HG03045 (cell line): ENCODE measurements around the gene LIF.
"Not testable (repeated sequence)": the region's sequence is repeated elsewhere in the genome, so short reads cannot be mapped to it uniquely, and the experiment has no call there.

Source experiments
- ATAC-seq: cut with Tn5 transposase; IDR thresholded peaks from one replicate; pipeline ENCODE4 v1.9.1; 2021; ENCODE audit warnings: mild to moderate bottlenecking, moderate library complexity; ENCODE audit not compliant: unreplicated experiment

The LIF gene

GRCh38 chr22:30228509-30229359 is 17.8 kb downstream of the LIF start:
- ATAC-seq: no peak

GRCh38 chr22:30227438-30228228 is 18.9 kb downstream of the LIF start:
- ATAC-seq: no peak

GRCh38 chr22:30226192-30226832 is 20.2 kb downstream of the LIF start:
- ATAC-seq: no peak

GRCh38 chr22:30225220-30225927 is 21.2 kb downstream of the LIF start:
- no peak for ATAC-seq

DNA sequence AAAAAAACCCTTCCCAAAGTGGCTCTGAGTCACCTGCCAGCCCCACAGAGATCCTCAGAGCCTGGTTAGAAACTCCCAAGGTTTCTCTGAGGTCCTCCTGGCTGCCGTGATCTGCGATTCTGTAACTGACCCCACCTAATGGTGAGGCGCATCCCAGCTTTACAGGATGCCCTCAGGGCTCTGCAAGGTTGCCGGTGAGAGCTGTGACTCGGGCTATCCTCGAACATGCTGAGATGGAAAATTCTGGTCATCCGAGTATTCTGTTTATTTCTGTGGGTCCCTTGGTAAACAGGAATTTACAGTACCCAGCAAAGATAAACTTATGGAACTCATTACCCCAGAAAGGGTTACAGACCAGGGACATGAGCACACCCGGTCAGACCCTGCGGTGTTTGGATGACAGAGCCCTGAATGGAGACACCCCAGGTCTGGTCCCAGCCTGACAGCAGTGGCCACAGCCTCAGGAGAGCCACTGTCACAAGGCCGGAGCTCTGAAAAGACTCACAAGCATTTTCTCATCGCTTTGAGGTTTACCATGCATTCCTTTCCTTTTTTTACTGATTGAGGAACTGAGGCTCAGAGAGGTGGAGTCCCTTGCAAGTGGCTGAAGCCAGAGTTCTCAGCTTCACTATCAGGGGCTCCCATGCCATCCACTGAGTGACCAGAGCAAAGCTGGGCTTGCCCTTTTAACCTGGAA is 22.2 kb downstream of the LIF start:
- ATAC-seq: no peak

DNA sequence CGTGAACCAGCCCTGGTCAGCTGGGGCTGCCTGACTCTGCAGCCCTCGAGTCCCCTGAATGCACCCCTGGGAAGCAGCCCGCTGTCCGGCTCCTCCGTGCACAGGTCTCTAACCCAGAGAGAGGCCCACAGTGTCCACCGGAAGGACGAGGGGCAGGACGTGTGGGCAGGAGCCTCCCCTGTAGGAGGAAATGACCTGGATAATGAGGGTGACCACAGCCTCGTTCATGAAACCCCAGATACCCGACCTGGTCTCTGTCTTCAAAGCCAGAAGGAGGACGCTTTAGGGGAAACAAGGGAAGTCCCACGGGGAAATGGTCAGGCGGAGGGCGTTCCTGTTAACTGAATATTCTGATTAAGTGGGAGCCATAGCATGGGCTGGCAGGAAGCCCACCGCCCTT is 23.3 kb downstream of the LIF start:
- ATAC-seq: no peak

DNA sequence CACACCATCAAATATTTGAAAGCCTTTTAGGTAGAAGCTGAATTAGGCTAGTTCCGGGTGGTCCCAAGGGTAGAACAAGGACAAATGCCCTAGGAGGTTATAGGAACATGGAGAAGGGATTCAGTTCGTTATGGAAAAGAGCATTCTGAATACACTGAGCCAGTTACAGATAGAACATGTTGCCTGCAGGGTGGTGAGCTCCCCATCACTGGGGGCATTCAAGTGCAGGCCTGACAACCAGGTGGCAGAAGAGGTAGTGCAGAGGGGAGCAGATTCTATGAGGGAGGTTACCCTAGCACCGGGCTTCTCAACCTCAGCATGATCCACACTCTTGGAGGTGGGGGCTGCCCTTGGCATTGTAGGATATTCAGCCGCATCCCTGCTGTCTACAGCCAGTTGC is 24.2 kb downstream of the LIF start:
- no peak for ATAC-seq

- no peak for ATAC-seq
These were observed 25.2 kb downstream of the LIF start for GRCh38 chr22:30221121-30221992.

DNA sequence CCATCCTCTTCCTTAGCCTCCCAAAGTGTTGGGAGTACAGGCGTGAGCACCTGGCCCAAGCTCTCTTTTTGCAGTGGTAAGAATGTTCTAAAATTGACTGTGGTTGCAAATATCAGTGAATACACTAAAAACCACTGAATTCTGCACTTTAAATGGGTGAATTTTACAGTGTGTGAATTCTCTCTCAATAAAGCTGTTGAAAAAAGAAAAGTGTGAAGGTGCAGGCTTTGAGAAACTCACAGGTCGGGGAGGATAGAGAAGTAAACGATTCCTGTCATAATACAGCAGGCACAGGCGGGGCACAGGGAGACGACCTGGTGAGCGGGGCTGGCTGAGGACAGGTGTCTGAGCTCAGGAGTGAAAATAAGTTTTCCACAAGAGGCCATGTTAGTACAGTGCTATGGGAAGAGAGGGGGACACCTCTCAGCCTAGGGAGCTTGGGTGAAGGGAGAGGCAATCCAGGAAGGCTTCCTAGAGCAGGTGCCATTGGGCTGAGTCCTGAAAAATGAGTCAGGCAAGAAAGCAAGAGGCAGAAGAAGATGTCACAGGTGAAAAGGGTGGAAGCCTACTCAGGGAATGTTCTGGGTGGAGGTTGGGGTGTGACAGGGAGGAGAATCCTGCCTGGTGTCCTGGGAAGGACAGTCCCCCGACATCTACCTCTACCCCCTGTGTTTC is 26.1 kb downstream of the LIF start:
- no peak for ATAC-seq

- no peak for ATAC-seq
These were observed 26.8 kb downstream of the LIF start for GRCh38 chr22:30219668-30220278.

DNA sequence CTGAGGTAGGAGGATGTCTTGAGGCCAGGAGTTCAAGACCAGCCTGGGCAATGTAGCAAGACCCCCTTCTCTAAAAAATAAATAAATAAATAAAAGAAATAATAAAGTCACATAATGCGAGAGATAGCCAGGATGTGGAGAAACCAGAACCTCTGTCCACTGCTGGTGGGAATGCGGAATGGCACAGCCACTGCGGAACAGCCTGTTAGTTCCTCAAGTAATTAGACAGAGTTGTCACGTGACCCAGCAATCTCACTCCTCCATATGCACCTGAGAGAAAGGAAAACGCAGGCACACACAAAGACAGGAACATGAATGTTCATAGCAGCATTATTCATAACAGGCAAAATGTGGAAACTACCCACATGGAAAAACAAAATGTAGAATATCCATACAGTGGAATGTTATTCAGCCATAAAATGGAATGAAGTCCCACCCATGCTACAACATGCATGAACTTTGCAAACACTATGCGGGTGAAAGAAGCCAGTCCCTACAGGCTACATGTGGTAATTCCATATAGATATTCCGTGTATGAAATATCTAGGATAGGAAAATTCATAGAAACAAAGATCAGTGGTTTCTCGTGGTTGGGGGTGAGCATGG is 27.4 kb downstream of the LIF start:
- ATAC-seq: no peak

- no peak for ATAC-seq
These were observed 28.6 kb downstream of the LIF start for GRCh38 chr22:30217698-30218560.

- ATAC-seq: no peak
These were observed 29.8 kb downstream of the LIF start for GRCh38 chr22:30216710-30217109.

DNA sequence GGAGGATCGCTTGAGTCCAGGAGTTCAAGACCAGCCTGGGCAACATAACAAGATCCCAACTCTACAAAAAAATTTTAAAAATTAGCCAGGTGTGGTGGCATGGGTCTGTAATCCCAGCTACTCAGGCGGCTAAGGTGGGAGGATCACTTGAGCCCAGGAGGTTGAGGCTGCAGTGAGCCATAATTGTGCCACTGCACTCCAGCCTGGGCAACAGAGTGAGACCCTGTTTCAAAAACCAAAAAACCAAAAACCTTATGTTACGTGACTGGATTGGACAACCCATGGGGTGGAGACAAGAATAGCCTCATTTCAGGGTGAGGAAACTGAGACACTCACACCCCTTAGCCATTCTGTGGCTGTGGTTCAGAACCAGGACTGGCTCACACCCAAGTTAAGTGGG is 30.3 kb downstream of the LIF start:
- ATAC-seq: not testable (repeated sequence)

DNA sequence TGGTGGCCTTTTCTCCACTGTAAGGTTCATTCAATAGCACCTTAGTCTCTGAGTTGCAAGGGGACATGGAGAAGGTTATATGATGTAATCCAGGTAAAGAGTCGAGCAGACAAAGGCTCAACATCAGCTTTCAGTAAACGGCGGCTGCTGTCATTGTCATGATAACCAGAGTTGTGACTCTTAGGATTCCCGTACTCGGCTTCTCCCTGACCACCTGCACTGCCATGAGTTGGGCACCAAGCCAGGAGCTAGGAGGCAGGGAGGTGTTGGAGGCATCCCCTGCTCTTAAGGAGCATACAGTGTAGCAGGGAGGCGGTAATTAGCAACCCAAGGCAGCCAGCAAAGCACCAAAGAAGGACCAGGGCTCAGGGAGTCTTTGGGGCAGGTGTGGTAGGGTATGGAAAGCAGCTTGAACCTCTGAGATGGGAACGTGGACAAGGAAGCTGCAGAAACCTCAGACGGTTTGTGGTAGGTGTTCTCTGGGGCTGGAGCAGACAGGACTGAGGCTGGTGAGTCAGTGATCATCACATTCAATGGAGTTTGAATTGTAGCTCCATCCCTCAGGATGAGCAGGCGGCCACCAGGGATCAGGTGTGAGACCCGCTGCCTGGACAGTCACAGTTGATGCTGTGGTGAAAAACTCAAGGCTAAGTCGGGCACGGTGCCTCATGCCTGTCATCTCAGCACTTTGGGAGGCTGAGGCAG is 31.7 kb downstream of the LIF start:
- ATAC-seq: no peak

DNA sequence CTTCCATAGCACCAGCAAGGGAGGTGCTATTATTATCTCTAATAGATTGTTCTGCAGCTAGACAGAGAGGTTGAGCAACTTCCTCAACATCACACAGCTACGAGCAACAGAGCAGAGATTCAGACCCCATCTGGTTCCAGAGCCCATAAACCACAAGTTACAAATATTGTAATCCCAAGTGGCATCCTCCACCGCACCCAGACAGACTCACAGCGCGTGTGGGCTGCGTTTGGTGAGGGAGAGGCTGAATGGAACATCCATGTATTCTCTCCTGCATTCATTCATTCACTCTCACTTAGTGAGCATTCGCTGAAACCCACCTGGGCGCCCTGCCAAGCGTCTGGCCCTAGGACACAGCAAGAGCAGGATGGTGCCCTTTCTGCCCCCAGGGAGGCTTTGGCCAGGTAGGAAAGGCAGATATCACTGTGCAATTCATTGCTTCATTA is 33.5 kb downstream of the LIF start:
- no peak for ATAC-seq
